Fibroblast of lung (primary cell): ENCODE data around the gene SIK3.

Experiments
- CTCF ChIP-seq, 2 donors: IDR thresholded peaks in 1 of 2; conservative IDR thresholded peaks in 1 of 2; 1 replicate in 1 of 2; 2 replicates in 1 of 2; pipeline ENCODE4 v1.5.1; 2011 to 2012; ENCODE audit warnings: low read length in 2 of 2, control low read depth in 1 of 2, inconsistent platforms in 1 of 2, low read depth in 1 of 2, mild to moderate bottlenecking in 1 of 2
- EZH2 ChIP-seq: IDR thresholded peaks from 2 replicates; pipeline ENCODE4 v1.5.1; 2012; ENCODE audit warnings: low read length, control low read depth, mild to moderate bottlenecking; ENCODE audit errors: missing control alignments

- no peak for TF ChIP-seq CTCF (conservative IDR thresholded peaks at IDR 0.05 in 1 of 2, IDR thresholded peaks at IDR 0.05 in 1 of 2; ENCODE audit: low read depth in 1 of 2, low read length in 2 of 2)
- TF ChIP-seq EZH2, result no peak
Measured at GRCh38 chr11:116984589-116984988, 113.6 kb downstream of the SIK3 start.
